K562 (cell line): ENCODE measurements around the gene SNX15. TPM values are rescaled to one million over a fixed set of nuclear protein-coding genes. Genes with fewer than 3 reads are reported as not detected.
A peak's percentile ranks its signal among the peaks of the same experiment; 100 is the strongest.

ENCODE experiments used
- ATF7 ChIP-seq: fragments of 450-650 bp; IDR thresholded peaks from 2 replicates; pipeline ENCODE4 v1.7.1; 2014; ENCODE audit warnings: mild to moderate bottlenecking, moderate library complexity
- BHLHE40 ChIP-seq: IDR thresholded peaks from 2 replicates; pipeline ENCODE4 v1.6.1; 2011; ENCODE audit warnings: low read length, improper control_type of control experiment
- CBFB ChIP-seq: sonication (generic); formaldehyde crosslinking; IDR thresholded peaks from 2 replicates; pipeline ENCODE4 v1.4.0; 2020; ENCODE audit warnings: mild to moderate bottlenecking, missing genetic modification reagents
- CBX3 ChIP-seq, 2 experiments: IDR thresholded peaks; 1 replicate in 1 of 2; 2 replicates in 1 of 2; pipeline ENCODE4 v1.6.1; 2012; ENCODE audit warnings: inconsistent platforms in 2 of 2, low read length in 2 of 2, borderline replicate concordance in 1 of 2, control low read depth in 1 of 2
- CGGBP1 ChIP-seq: fragments of 250-450 bp; sonication (Bioruptor Pico); IDR thresholded peaks from 2 replicates; pipeline ENCODE4 v1.9.0; 2021; ENCODE audit warnings: mild to moderate bottlenecking
- E2F3 ChIP-seq: fragments of 250-450 bp; sonication (Bioruptor Pico); IDR thresholded peaks from 2 replicates; pipeline ENCODE4 v1.4.0; 2020; ENCODE audit warnings: mild to moderate bottlenecking
- EGR1 ChIP-seq: fragments of 450-650 bp; conservative IDR thresholded peaks from 2 replicates; pipeline ENCODE4 v1.6.1; 2017; ENCODE audit warnings: mild to moderate bottlenecking
- FOXK2 ChIP-seq, 2 experiments: fragments of 450-650 bp; IDR thresholded peaks in 1 of 2; conservative IDR thresholded peaks in 1 of 2; 2 replicates each; pipeline ENCODE4 v1.6.1; 2016; ENCODE audit warnings: low read depth in 2 of 2, mild to moderate bottlenecking in 1 of 2
- GABPA ChIP-seq: fragments of 200-800 bp; sonication (Bioruptor generic); conservative IDR thresholded peaks from 2 replicates; pipeline ENCODE4 v1.6.1; 2016; ENCODE audit warnings: low read depth, missing genetic modification characterization, missing compliant biosample characterization
- HBP1 ChIP-seq: fragments of 450-650 bp; formaldehyde crosslinking; IDR thresholded peaks from 2 replicates; pipeline ENCODE4 v1.4.0; 2022; ENCODE audit warnings: missing genetic modification characterization
- HMG20B ChIP-seq: fragments of 250-450 bp; sonication (Bioruptor Pico); IDR thresholded peaks from 2 replicates; pipeline ENCODE4 v1.5.0; 2021; ENCODE audit warnings: mild to moderate bottlenecking
- KAT2B ChIP-seq: IDR thresholded peaks from one replicate; pipeline ENCODE4 v1.6.1; 2012; ENCODE audit warnings: low read depth, mild to moderate bottlenecking, control low read depth, inconsistent platforms, low read length, moderate library complexity
- MAFK ChIP-seq: IDR thresholded peaks from 2 replicates; pipeline ENCODE4 v1.6.1; 2011; ENCODE audit warnings: low read length, improper control_type of control experiment
- MCM3 ChIP-seq: fragments of 450-650 bp; IDR thresholded peaks from 2 replicates; pipeline ENCODE4 v1.6.1; 2016
- MCM7 ChIP-seq, 2 experiments: fragments of 450-650 bp; IDR thresholded peaks; 2 replicates each; pipeline ENCODE4 v1.6.1; 2016 to 2018
- NR2C2 ChIP-seq, 2 experiments: fragments of 200-800 bp in 1 of 2; sonication (Bioruptor generic) in 1 of 2; sonication (generic) in 1 of 2; formaldehyde crosslinking in 1 of 2; IDR thresholded peaks; 2 replicates each; pipeline versions ENCODE4 v1.6.1 to v1.8.0; 2016 to 2022; ENCODE audit warnings: mild to moderate bottlenecking in 1 of 2, missing compliant biosample characterization in 1 of 2, missing genetic modification characterization in 1 of 2, missing genetic modification reagents in 1 of 2
- STAT6 ChIP-seq: sonication (generic); formaldehyde crosslinking; IDR thresholded peaks from 2 replicates; pipeline ENCODE4 v1.8.1; 2023; ENCODE audit warnings: mild to moderate bottlenecking, missing genetic modification reagents
- U2AF2 ChIP-seq: fragments of 200-400 bp; formaldehyde crosslinking; optimal IDR thresholded peaks from 2 replicates; pipeline ENCODE3; 2017; ENCODE audit warnings: low read depth, mild to moderate bottlenecking, low read length
- ZNF134 ChIP-seq: fragments of 250-450 bp; sonication (Bioruptor Pico); conservative IDR thresholded peaks from 2 replicates; pipeline ENCODE4 v1.4.0; 2020
- ZNF140 ChIP-seq: fragments of 250-450 bp; sonication (Bioruptor Pico); IDR thresholded peaks from 2 replicates; pipeline ENCODE4 v1.8.0; 2021; ENCODE audit warnings: moderate library complexity, mild to moderate bottlenecking, inconsistent platforms
- polyA plus RNA-seq, 8 experiments: library from polyadenylated mRNA; depleted of rRNA in 4 of 8; stranded (reverse) in 5 of 8; unstranded in 3 of 8; fragments of >200 nt; fragmentation: Nextera tagmentation in 2 of 8; fragmentation: Illumina TruSeq in 1 of 8; extraction: Ambion mirVana in 2 of 8; extraction: Trizol in 1 of 8; gene quantifications; 2 replicates each; pipeline versions ENCODE4 v1.2.1 to v1.2.3, GENCODE V29; 2011 to 2014; ENCODE audit warnings: inconsistent platforms in 1 of 8, missing spikeins in 1 of 8
- total RNA-seq, 7 experiments: library from RNA; depleted of rRNA in 6 of 7; stranded (reverse); fragments of >200 nt in 6 of 7; fragmentation: Illumina TruSeq in 2 of 7; extraction: Trizol in 2 of 7; gene quantifications; 2 replicates each; pipeline versions ENCODE4 v1.2.1 to v1.2.3, GENCODE V29; 2011 to 2021; ENCODE audit warnings: low replicate concordance in 1 of 7
- TF ChIP-seq, protein P1 (sequence below): sonication (generic); formaldehyde crosslinking; IDR thresholded peaks from 2 replicates; pipeline ENCODE4 v1.4.0; 2020; ENCODE audit warnings: mild to moderate bottlenecking, missing genetic modification reagents
- TF ChIP-seq, protein P2 (sequence below): fragments of 250-450 bp; sonication (Bioruptor Pico); IDR thresholded peaks from 2 replicates; pipeline ENCODE4 v1.8.0; 2022; ENCODE audit warnings: moderate library complexity, mild to moderate bottlenecking, inconsistent platforms

The SNX15 gene
- total and polyA plus RNA-seq, 9 of the 15 experiments (the other 6 are each of a cell fraction or from before 2014, with no cell fraction given), result 1.8 to 27.8 (median 15.2) TPM

- TF ChIP-seq CBFB, result no peak
- TF ChIP-seq MCM7 (IDR thresholded peaks at IDR 0.05), result no peak
- TF ChIP-seq ZNF140 (CRISPR knock-in tag), result no peak
- TF ChIP-seq MCM3, result no peak
- no peak for TF ChIP-seq KAT2B
- TF ChIP-seq HMG20B (CRISPR knock-in tag), result no peak
- peak; percentile 42 for TF ChIP-seq EGR1
- TF ChIP-seq STAT6 (CRISPR knock-in tag), result peak; percentile 62; the same call in 1 of the 2 replicates
- TF ChIP-seq GABPA (tag), result peak; percentile 58
- no peak for TF ChIP-seq CGGBP1 (CRISPR knock-in tag)
- TF ChIP-seq E2F3 (CRISPR knock-in tag), result 0 out of 2 replicates have a peak, but pooled peaks have one; percentile 51
- TF ChIP-seq MAFK, result no peak
- peak; percentile 82 for TF ChIP-seq ATF7
- peak; percentile 32; the same call in 1 of the 2 replicates for TF ChIP-seq BHLHE40
- peak in 1 of 2 experiments; percentile 79; a peak in 1 of 3 replicates for TF ChIP-seq CBX3 (IDR thresholded peaks at IDR 0.05; ENCODE audit: borderline replicate concordance in 1 of 2, low read length in 2 of 2)
- TF ChIP-seq U2AF2, result no peak
- TF ChIP-seq, protein P1, sequence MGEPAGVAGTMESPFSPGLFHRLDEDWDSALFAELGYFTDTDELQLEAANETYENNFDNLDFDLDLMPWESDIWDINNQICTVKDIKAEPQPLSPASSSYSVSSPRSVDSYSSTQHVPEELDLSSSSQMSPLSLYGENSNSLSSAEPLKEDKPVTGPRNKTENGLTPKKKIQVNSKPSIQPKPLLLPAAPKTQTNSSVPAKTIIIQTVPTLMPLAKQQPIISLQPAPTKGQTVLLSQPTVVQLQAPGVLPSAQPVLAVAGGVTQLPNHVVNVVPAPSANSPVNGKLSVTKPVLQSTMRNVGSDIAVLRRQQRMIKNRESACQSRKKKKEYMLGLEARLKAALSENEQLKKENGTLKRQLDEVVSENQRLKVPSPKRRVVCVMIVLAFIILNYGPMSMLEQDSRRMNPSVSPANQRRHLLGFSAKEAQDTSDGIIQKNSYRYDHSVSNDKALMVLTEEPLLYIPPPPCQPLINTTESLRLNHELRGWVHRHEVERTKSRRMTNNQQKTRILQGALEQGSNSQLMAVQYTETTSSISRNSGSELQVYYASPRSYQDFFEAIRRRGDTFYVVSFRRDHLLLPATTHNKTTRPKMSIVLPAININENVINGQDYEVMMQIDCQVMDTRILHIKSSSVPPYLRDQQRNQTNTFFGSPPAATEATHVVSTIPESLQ (CRISPR knock-in tag), result no peak
- TF ChIP-seq, protein P2, sequence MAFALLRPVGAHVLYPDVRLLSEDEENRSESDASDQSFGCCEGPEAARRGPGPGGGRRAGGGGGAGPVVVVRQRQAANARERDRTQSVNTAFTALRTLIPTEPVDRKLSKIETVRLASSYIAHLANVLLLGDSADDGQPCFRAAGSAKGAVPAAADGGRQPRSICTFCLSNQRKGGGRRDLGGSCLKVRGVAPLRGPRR (CRISPR knock-in tag), result no peak
- TF ChIP-seq FOXK2 (conservative IDR thresholded peaks at IDR 0.05 in 1 of 2, IDR thresholded peaks at IDR 0.05 in 1 of 2; ENCODE audit: low read depth in 2 of 2), result no peak; a peak in 3 of 4 replicates
- TF ChIP-seq ZNF134 (CRISPR knock-in tag), result no peak
- peak; percentile 56; the same call in 1 of the 2 replicates for TF ChIP-seq NR2C2 (CRISPR knock-in tag; IDR thresholded peaks at IDR 0.05)
- TF ChIP-seq NR2C2 (tag; IDR thresholded peaks at IDR 0.05), result peak; percentile 58; the same call in 1 of the 2 replicates
- TF ChIP-seq HBP1 (CRISPR knock-in tag), result no peak
Measured at GRCh38 chr11:65027213-65028067, at the start of gene SNX15 (continued).
